ENCODE measurements around the gene MC2R. TPM values are rescaled to one million over a fixed set of nuclear protein-coding genes. Genes with fewer than 3 reads are reported as not detected.

The MC2R gene
- total RNA-seq, 1 donor from 2014 or later: not detected

DNA sequence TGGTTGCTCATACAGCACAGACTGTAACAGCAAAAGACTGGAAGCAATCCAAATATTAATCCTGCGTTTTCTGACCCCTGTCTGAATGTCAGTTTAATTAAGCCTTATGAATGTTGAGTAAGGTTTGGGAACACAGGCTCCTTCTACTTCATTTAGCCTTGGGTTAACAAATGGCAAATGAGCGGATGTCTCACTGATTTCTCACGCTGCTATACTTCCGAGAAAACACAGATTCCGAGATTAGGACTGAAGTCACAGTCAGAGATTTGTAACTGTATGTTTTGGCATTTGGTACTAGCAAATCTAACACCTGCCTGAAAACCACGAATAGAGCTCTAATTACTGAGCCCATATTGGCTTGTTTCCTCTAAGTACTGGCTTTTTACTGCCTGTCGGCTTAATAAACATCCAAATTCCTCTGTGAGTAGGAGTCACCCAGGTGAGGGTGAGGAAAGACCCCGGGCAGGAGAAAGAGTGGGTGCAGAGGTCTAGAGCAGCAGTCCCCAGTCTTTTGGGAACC is 80.8 kb downstream of the MC2R start:
- no peaks in the 10 kb centered on the region for H3K27me3 ChIP-seq (ENCODE audit: control insufficient read depth, insufficient read depth, low read length)
- no peak for TF ChIP-seq CTCF (IDR thresholded peaks at IDR 0.05; ENCODE audit: insufficient read depth, low read length, poor library complexity, severe bottlenecking)
- H3K36me3 ChIP-seq (ENCODE audit: control insufficient read depth, insufficient read depth, low read length): no peaks in the 10 kb centered on the region
- H3K4me3 ChIP-seq (ENCODE audit: low read depth, low read length): no peak overlapping the region
- DNase-seq (ENCODE audit: low read depth): no peak

Other genes with a start within 250 kb of the MC2R start
- gene FAM210A, start 189.0 kb downstream of the MC2R start, total RNA-seq: 13.6 and 18.3 TPM in 2 replicates
- gene RNMT, start 188.9 kb downstream of the MC2R start, total RNA-seq: 46.3 and 49.3 TPM in 2 replicates
- not detected in 2 replicates for gene MC5R, start 91.4 kb downstream of the MC2R start, total RNA-seq
- gene ZNF519, start 216.9 kb upstream of the MC2R start, total RNA-seq: 1.9 and 3.9 TPM in 2 replicates